ENCODE data around the gene SLC25A43.

DNA sequence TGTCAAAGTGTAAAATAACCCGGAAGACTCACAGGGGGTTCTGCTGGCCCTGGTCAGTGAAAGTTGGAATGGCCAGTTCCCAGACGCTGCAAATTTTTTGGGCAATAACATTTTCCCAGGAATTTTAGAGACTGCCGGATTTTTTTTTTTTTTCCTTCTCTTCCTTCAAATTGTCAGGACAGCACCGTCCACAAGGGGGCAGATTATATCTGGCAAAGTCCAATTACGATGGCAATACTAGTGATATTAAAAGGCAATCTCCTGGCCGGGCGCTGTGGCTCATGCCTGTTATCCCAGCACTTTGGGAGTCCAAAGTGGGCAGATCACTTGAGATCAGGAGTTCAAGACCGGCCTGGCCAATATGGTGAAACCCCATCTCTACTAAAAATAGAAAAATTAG is 89.6 kb downstream of the SLC25A43 start:
- TF ChIP-seq POLR2AphosphoS5 (IDR thresholded peaks at IDR 0.05; ENCODE audit: borderline replicate concordance, low read depth, low read length), result no peak
- no peak for TF ChIP-seq EZH2 (IDR thresholded peaks at IDR 0.05)
